ENCODE results near the gene PKDCC.

GRCh38 chr2:42082016-42082415 lies 34.2 kb downstream of the PKDCC start:
- TF ChIP-seq NFIC (IDR thresholded peaks at IDR 0.05) = no peak
- TF ChIP-seq CEBPB (IDR thresholded peaks at IDR 0.05) = no peak
- no peak for TF ChIP-seq TEAD4 (IDR thresholded peaks at IDR 0.05)
- no peak for TF ChIP-seq USF1 (IDR thresholded peaks at IDR 0.05)
- TF ChIP-seq REST (IDR thresholded peaks at IDR 0.05; ENCODE audit: low read depth) = no peak
- no peak for TF ChIP-seq MAX (IDR thresholded peaks at IDR 0.05)
- TF ChIP-seq RAD21 (IDR thresholded peaks at IDR 0.05; ENCODE audit: low read depth) = no peak
- no peak for TF ChIP-seq TAF1 (IDR thresholded peaks at IDR 0.05; ENCODE audit: low read depth)
- TF ChIP-seq EGR1 (IDR thresholded peaks at IDR 0.05) = no peak
- no peak for TF ChIP-seq YY1 (IDR thresholded peaks at IDR 0.05; ENCODE audit: low read depth)
- no peak for TF ChIP-seq EP300 (IDR thresholded peaks at IDR 0.05; ENCODE audit: borderline replicate concordance)
- no peak for TF ChIP-seq TCF12 (IDR thresholded peaks at IDR 0.05; ENCODE audit: low read depth)
- TF ChIP-seq CREB1 (IDR thresholded peaks at IDR 0.05; ENCODE audit: low read depth) = no peak
- no peak for TF ChIP-seq ZBTB7A (IDR thresholded peaks at IDR 0.05; ENCODE audit: low read depth)

All from Ishikawa (cell line).